GM18505 (cell line): Measurements from ENCODE around the gene LCE3A.
"Not testable (repeated sequence)": the region's sequence is repeated elsewhere in the genome, so short reads cannot be mapped to it uniquely, and the experiment has no call there.

Source experiments
- ATAC-seq: cut with Tn5 transposase; IDR thresholded peaks from one replicate; pipeline ENCODE4 v1.9.1; 2021; ENCODE audit not compliant: unreplicated experiment
- POLR2A ChIP-seq: IDR thresholded peaks from 4 replicates; pipeline ENCODE4 v1.6.1; 2011; ENCODE audit warnings: borderline replicate concordance; ENCODE audit not compliant: insufficient read depth, insufficient read length; ENCODE audit errors: extremely low read depth

LCE3A gene

DNA sequence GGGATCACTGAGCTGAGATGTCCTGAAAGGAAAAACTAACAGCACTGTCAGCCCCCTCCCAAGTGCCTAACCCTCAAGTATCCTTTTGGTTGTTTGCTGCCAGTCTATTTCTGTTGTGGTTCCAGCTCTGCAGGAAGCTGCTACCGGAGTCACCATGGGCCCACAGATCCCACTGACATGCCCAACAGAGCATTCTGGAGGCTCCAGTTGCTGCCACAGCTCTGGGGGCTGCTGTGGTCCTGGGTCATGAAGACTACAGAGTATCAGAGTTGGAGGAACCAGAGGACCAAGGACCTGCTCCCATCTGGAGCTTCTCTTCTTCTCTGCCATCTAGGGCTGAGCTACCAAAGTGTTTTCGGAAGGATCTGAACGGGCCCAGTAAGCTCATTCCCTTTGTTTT lies 910 bp downstream of the LCE3A start:
- TF ChIP-seq POLR2A, result no peak
- no peak for ATAC-seq

DNA sequence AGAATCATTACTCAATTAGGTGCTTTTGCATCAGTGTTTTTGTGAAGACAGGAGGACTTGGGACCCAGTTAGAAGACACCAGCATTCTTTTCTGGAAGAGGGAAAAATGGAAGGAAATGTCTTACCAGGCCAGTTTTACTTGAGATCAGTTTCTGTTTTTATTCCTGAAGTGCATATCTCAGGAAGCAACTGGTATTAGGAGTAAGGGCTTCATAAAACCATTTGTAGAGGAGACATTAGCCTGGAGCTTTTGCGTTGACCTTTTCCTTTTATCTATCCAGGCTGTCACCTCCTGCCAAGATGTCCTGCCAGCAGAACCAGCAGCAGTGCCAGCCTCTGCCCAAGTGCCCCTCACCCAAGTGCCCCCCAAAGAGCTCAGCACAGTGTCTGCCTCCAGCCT lies 9.4 kb downstream of the LCE3A start, which contains the start of gene LCE3B:
Gene LCE3B, plus strand, starts transcription at position 301 of the 400 bp plus-strand sequence. Its CDS starts 0 bp downstream, at position 301.
- ATAC-seq, result no peak
- no peak for TF ChIP-seq POLR2A

DNA sequence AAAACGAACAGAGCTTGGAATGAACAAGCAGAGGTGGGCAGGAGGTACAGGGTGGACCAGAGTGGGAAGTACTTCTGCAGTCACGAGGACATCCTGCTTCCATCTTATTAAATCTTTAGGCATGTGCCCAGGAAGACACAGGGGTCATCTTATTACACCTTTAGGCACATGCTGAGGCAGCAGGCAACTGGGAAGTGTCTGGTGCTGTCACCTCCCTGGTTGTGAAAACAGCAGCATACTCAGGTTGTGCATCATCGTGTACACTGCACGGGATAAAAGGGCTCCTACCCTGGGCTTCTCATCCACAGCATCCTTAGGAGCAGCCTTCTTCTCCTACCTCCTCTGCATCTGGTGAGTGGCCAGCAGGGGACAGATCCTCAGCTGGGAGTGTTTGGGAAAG lies 23.0 kb downstream of the LCE3A start, which contains the start of gene LCE3C:
Gene LCE3C, plus strand, starts transcription at position 301 of the 400 bp plus-strand sequence. CDS start 498 bp downstream, outside the sequence.
- no peak for ATAC-seq
- TF ChIP-seq POLR2A, result no peak

DNA sequence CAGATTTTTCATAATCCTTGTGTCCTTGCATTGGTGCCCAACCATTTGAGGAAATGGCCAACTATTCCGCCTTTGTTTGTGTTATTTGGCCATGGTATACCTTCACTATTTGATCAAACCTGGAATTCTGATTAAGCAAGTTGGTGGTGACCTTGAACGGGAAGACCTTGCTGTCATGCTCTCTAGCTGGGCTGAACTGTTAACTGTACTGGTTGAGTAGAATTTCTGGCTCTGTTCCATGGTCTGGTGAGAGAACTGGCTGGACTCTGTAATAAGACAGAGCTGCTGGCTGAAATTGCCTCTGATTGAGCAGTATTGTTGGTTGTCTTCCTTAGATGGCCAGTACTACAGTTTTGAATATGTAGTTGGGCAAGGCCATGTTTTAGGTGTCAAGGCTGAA lies 25.9 kb downstream of the LCE3A start:
- no peak for TF ChIP-seq POLR2A
- no peak for ATAC-seq

DNA sequence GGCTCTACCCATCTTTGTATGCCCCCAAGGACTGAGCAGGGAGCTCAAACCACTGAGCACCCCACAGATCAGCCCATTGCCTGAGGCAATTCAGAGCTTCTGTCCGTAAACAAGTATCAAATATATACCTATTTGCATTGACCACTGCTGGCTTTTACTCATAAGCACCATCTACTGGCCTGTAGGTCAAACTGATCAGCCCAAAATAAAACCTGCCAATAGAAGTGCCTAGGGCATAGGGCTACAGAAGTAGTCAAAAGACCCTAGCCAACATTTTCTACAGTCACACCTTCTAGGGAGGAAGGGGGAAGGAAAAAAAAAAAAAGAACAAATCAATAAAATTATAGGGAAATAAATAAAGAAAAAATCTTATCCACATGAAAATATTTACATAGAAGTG lies 37.3 kb downstream of the LCE3A start:
- ATAC-seq, result no peak

DNA sequence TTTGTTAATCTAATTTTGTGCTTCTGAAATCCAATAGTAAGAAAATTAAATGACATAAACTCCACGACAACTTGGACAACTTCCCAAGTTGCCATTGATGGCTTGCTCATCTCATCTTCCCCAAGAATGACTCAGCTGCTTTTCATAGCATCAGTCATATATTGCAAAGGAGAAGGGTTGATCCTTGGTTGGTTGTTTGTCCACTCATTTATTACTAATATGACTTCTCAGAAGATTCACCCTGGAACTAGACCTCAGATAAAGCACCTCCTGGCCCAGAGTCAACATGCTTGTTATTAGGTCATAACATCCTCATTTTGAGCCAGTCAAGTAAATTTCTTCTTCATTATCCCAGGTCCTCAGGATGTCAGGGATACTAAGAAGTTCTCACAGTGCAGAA lies 40.3 kb downstream of the LCE3A start:
- no peak for TF ChIP-seq POLR2A

More for the DNA sequence above, 37.3 kb downstream of the LCE3A start:
- no peak for TF ChIP-seq POLR2A

DNA sequence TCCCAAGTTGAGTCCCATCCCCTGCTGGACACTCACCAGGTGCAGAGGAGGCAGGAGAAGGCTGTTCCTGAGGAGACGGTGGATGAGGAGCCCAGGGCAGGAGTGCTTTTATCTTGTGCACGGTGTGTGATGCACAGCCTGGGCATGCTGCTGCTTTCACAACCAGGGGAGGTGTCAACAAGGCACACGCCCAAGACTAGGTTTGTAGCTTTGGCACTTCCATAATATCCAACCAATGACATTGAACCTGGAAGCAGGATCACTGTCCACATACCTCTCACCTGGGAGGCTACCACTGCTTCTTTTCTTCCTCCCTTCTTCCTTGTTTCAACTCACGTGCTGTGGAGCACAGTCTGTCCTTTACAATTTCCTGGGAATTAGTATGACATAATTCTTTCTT lies 42.5 kb downstream of the LCE3A start, which contains the start of gene LCE3D:
Gene LCE3D, minus strand, starts transcription at position 84 of the 400 bp plus-strand sequence. CDS start 580 bp downstream, outside the sequence.
- ATAC-seq, result no peak
- TF ChIP-seq POLR2A, result no peak

More for the DNA sequence above, 40.3 kb downstream of the LCE3A start:
- no peak for ATAC-seq

DNA sequence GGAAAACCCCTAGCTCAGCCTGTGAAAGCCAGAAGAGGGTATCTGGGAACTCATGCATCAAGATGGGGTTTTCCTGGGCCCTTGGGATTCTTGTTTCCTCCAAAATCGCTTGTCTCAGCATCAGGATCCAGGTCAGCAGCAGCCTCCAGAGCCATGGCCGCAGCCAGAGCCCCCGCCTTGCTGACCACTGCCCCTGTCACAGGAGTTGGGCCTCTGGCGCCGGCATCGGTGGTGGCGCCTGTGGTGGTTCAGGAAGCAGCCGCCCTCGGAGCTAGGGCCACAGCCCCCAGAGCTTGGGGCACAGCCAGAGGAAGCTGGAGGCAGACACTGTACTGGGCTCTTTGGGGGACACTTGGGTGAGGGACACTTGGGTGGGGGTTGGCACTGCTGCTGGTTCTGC lies 43.4 kb downstream of the LCE3A start:
- not testable (repeated sequence) for ATAC-seq

DNA sequence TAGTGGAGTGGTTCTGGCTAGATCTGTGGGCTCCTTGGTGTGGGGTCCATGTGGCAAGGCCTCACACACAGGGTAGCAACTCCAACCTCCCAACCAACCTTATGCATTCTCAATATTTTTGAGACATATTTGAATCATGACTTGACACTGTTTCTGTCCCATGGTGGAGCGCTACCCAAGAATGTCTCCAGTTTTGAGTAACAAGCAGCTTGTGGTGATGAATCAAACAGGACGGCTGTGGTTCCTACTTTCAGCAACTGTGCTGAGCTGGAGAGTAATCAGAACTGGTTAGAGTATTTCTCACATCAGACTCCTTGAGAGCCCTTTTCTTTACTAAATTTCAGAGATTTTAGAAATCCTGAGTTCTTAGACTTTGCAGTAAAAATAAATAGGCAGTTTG lies 45.7 kb downstream of the LCE3A start:
- no peak for ATAC-seq
- no peak for TF ChIP-seq POLR2A
